A549 (cell line): ENCODE results near the gene CXCR1. TPM values are rescaled to one million over a fixed set of nuclear protein-coding genes. Genes with fewer than 3 reads are reported as not detected.

Experiments
- ATAC-seq, 2 experiments: fragments of 200-7000 bp in 1 of 2; fragments of >200 bp in 1 of 2; cut with Nextera tagmentation in 1 of 2; cut with Tn5 transposase in 1 of 2; 3 replicates each; pipeline versions ENCODE4 v1.8.0 to v1.9.1; 2018 to 2020; ENCODE audit warnings: mild to moderate bottlenecking in 1 of 2, moderate library complexity in 1 of 2
- CTCF ChIA-PET: fragments of 300-600 bp; sonication (Branson Sonifier 250); formaldehyde crosslinking; extraction: SDS; loops from one replicate; lab custom pipeline; 2021; ENCODE audit warnings: antibody characterized with exemption, inconsistent platforms; lab: Yijun Ruan, JAX
- POLR2A ChIA-PET: fragments of 350-600 bp; formaldehyde crosslinking; extraction: SDS; loops from one replicate; lab custom pipeline; 2021; ENCODE audit warnings: antibody characterized with exemption, inconsistent platforms; lab: Yijun Ruan, JAX
- DNase-seq, 2 experiments: peaks; one replicate each; pipeline versions ENCODE4 v3.0.0 to v3.0.0-alpha.2; 2011 to 2016; ENCODE audit warnings: low read depth in 1 of 2, low spot score in 1 of 2
- FAIRE-seq: peaks from 2 replicates; lab custom pipeline; 2011; peaks lifted over from hg19 to GRCh38; lab: Jason Lieb, UNC
- H3K27ac ChIP-seq, 2 experiments: fragments of >200 bp; sonication (Bioruptor Twin); formaldehyde crosslinking; 3 replicates each; pipeline ENCODE4 v1.5.1; 2016 to 2017
- H3K4me1 ChIP-seq: fragments of >200 bp; sonication (Bioruptor Twin); formaldehyde crosslinking; 3 replicates; pipeline ENCODE4 v1.6.1; 2016
- H3K4me2 ChIP-seq: fragments of >200 bp; sonication (Bioruptor Twin); formaldehyde crosslinking; 3 replicates; pipeline ENCODE4 v1.6.1; 2016
- H3K4me3 ChIP-seq: fragments of >200 bp; sonication (Bioruptor Twin); formaldehyde crosslinking; 3 replicates; pipeline ENCODE4 v1.5.1; 2016
- H3K9me3 ChIP-seq: fragments of >200 bp; sonication (Bioruptor Twin); formaldehyde crosslinking; 3 replicates; pipeline ENCODE4 v1.6.1; 2016
- ATOH8 ChIP-seq: fragments of 250-450 bp; sonication (Bioruptor Pico); IDR thresholded peaks from 2 replicates; pipeline ENCODE4 v1.5.0; 2020; ENCODE audit warnings: low read depth, mild to moderate bottlenecking, moderate library complexity
- BHLHE40 ChIP-seq: IDR thresholded peaks from 2 replicates; pipeline ENCODE4 v1.6.1; 2012; ENCODE audit warnings: low read depth, low read length, inconsistent platforms
- CBX2 ChIP-seq: fragments of 200-600 bp; sonication (generic); IDR thresholded peaks from 2 replicates; pipeline ENCODE4 v1.6.1; 2016; ENCODE audit warnings: low read depth, mild to moderate bottlenecking, borderline replicate concordance
- CBX8 ChIP-seq: fragments of 200-600 bp; sonication (generic); IDR thresholded peaks from 2 replicates; pipeline ENCODE4 v1.6.1; 2016
- CHD4 ChIP-seq: fragments of 200-600 bp; sonication (generic); IDR thresholded peaks from 2 replicates; pipeline ENCODE4 v1.6.1; 2016; ENCODE audit warnings: antibody characterized with exemption, mild to moderate bottlenecking, borderline replicate concordance
- EHF ChIP-seq: fragments of 250-450 bp; sonication (Bioruptor Pico); IDR thresholded peaks from 2 replicates; pipeline ENCODE4 v1.5.0; 2020; ENCODE audit warnings: mild to moderate bottlenecking
- EHMT2 ChIP-seq: fragments of 200-600 bp; sonication (generic); IDR thresholded peaks from 2 replicates; pipeline ENCODE4 v1.6.1; 2016; ENCODE audit warnings: antibody characterized with exemption, low read depth, mild to moderate bottlenecking, moderate library complexity
- FOXS1 ChIP-seq: fragments of 250-450 bp; sonication (Bioruptor Pico); IDR thresholded peaks from 2 replicates; pipeline ENCODE4 v1.5.0; 2020; ENCODE audit warnings: mild to moderate bottlenecking, moderate library complexity
- GATA3 ChIP-seq: IDR thresholded peaks from 2 replicates; pipeline ENCODE4 v1.6.1; 2012; ENCODE audit warnings: borderline replicate concordance
- HES2 ChIP-seq: fragments of >200 bp; sonication (Bioruptor Twin); formaldehyde crosslinking; IDR thresholded peaks from 2 replicates; pipeline ENCODE4 v1.6.1; 2016
- HMGXB4 ChIP-seq: fragments of 250-450 bp; sonication (Bioruptor Pico); IDR thresholded peaks from 2 replicates; pipeline ENCODE4 v1.5.0; 2021; ENCODE audit warnings: mild to moderate bottlenecking, moderate library complexity, borderline replicate concordance
- HOXA7 ChIP-seq: fragments of 250-450 bp; sonication (Bioruptor Pico); IDR thresholded peaks from 2 replicates; pipeline ENCODE4 v1.5.0; 2020; ENCODE audit warnings: mild to moderate bottlenecking, moderate library complexity
- HOXB13 ChIP-seq: fragments of 250-450 bp; sonication (Bioruptor Pico); IDR thresholded peaks from 2 replicates; pipeline ENCODE4 v1.5.0; 2020; ENCODE audit warnings: low read depth, mild to moderate bottlenecking, moderate library complexity
- HOXB5 ChIP-seq: fragments of 250-450 bp; sonication (Bioruptor Pico); IDR thresholded peaks from 2 replicates; pipeline ENCODE4 v1.5.0; 2020; ENCODE audit warnings: mild to moderate bottlenecking, moderate library complexity
- JUN ChIP-seq, 2 experiments: fragments of >200 bp; sonication (Bioruptor Twin); formaldehyde crosslinking; IDR thresholded peaks; 2 replicates in 1 of 2; 3 replicates in 1 of 2; pipeline ENCODE4 v1.6.1; 2016 to 2017
- KDM1A ChIP-seq: fragments of 200-600 bp; sonication (generic); IDR thresholded peaks from 2 replicates; pipeline ENCODE4 v1.6.1; 2016; ENCODE audit warnings: low read depth, mild to moderate bottlenecking
- KDM5A ChIP-seq: fragments of 200-600 bp; sonication (generic); IDR thresholded peaks from 2 replicates; pipeline ENCODE4 v1.6.1; 2016; ENCODE audit warnings: antibody characterized with exemption, mild to moderate bottlenecking
- MAX ChIP-seq: IDR thresholded peaks from 2 replicates; pipeline ENCODE4 v1.6.1; 2012
- MYC ChIP-seq: IDR thresholded peaks from 2 replicates; pipeline ENCODE4 v1.6.1; 2012; ENCODE audit warnings: mild to moderate bottlenecking, inconsistent platforms, low read length, improper control_type of control experiment, borderline replicate concordance
- NFE2L2 ChIP-seq: fragments of 150-350 bp; conservative IDR thresholded peaks from 2 replicates; pipeline ENCODE4 v1.6.1; 2014; ENCODE audit warnings: low read length
- NPAS2 ChIP-seq: fragments of 250-450 bp; sonication (Bioruptor Pico); IDR thresholded peaks from 2 replicates; pipeline ENCODE4 v1.8.0; 2022; ENCODE audit warnings: mild to moderate bottlenecking, moderate library complexity, borderline replicate concordance
- POLR2AphosphoS2 ChIP-seq: conservative IDR thresholded peaks from 2 replicates; pipeline ENCODE4 v1.6.1; 2012; ENCODE audit warnings: low read length, improper control_type of control experiment, inconsistent platforms
- RARB ChIP-seq: fragments of 250-450 bp; sonication (Bioruptor Pico); IDR thresholded peaks from 2 replicates; pipeline ENCODE4 v1.8.0; 2021; ENCODE audit warnings: mild to moderate bottlenecking, moderate library complexity
- RFX5 ChIP-seq: fragments of 450-650 bp; IDR thresholded peaks from 2 replicates; pipeline ENCODE4 v1.7.1; 2014; ENCODE audit warnings: antibody characterized with exemption, mild to moderate bottlenecking, moderate library complexity
- SMC3 ChIP-seq: fragments of >200 bp; sonication (Bioruptor Twin); formaldehyde crosslinking; IDR thresholded peaks from 3 replicates; pipeline ENCODE4 v1.6.1; 2018; ENCODE audit warnings: inconsistent platforms
- TFCP2L1 ChIP-seq: fragments of 250-450 bp; sonication (Bioruptor Pico); IDR thresholded peaks from 2 replicates; pipeline ENCODE4 v1.5.0; 2021; ENCODE audit warnings: mild to moderate bottlenecking
- ZFP36 ChIP-seq: fragments of 450-650 bp; IDR thresholded peaks from 2 replicates; pipeline ENCODE4 v1.6.1; 2014; ENCODE audit warnings: borderline replicate concordance; ENCODE audit not compliant: partially characterized antibody
- ZNF302 ChIP-seq: fragments of 250-450 bp; sonication (Bioruptor Pico); IDR thresholded peaks from 2 replicates; pipeline ENCODE4 v1.9.0; 2021; ENCODE audit warnings: inconsistent platforms, mild to moderate bottlenecking, moderate library complexity
- WGBS: methylation state at CpG from one replicate; pipeline ENCODE4 v1.1.6; 2017; ENCODE audit errors: missing lambda C conversion rate; 5-methylcytosine and 5-hydroxymethylcytosine counted together
- polyA plus RNA-seq, 4 experiments: library from polyadenylated mRNA; depleted of rRNA in 3 of 4; stranded (reverse); fragments of >200 nt; fragmentation: RNase III in 1 of 4; extraction: RNeasy Plus Mini Kit Qiagen cat#74134 plus additional on column Dnase treatment in 1 of 4; gene quantifications; 2 replicates in 3 of 4; 3 replicates in 1 of 4; pipeline ENCODE4 v1.2.3, GENCODE V29; 2011 to 2017
- TF ChIP-seq, protein P1 (sequence below): fragments of >200 bp; sonication (Bioruptor Twin); formaldehyde crosslinking; IDR thresholded peaks from 3 replicates; pipeline ENCODE4 v1.6.1; 2016
- TF ChIP-seq, protein P2 (sequence below): IDR thresholded peaks from 2 replicates; pipeline ENCODE4 v1.6.1; 2012

The CXCR1 gene
- polyA plus RNA-seq, 2 of the 4 experiments (the other 2 are of a cell fraction), result not detected

- Histone ChIP-seq H3K4me3 (no peak overlapping the region), H3K4me2 (no peak overlapping the region), H3K4me1 (peaks cover 15% of the 10 kb centered on the region), H3K27ac (no peak overlapping the region), H3K9me3 (no peaks in the 10 kb centered on the region)
- POLR2A ChIA-PET, result no interaction called here
- no peak for TF ChIP-seq JUN (IDR thresholded peaks at IDR 0.05)
- TF ChIP-seq ZNF302 (CRISPR knock-in tag), result no peak
- TF ChIP-seq SMC3, result no peak
- no peak for TF ChIP-seq FOXS1 (CRISPR knock-in tag)
- TF ChIP-seq, protein P1, sequence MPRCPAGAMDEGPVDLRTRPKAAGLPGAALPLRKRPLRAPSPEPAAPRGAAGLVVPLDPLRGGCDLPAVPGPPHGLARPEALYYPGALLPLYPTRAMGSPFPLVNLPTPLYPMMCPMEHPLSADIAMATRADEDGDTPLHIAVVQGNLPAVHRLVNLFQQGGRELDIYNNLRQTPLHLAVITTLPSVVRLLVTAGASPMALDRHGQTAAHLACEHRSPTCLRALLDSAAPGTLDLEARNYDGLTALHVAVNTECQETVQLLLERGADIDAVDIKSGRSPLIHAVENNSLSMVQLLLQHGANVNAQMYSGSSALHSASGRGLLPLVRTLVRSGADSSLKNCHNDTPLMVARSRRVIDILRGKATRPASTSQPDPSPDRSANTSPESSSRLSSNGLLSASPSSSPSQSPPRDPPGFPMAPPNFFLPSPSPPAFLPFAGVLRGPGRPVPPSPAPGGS, result no peak
- TF ChIP-seq HES2, result no peak
- no peak for TF ChIP-seq BHLHE40
- no peak for TF ChIP-seq NFE2L2
- no peak for TF ChIP-seq HOXB5 (CRISPR knock-in tag)
- no peak for TF ChIP-seq GATA3
- no peak for TF ChIP-seq NPAS2 (CRISPR knock-in tag)
- TF ChIP-seq ATOH8, result no peak
- TF ChIP-seq HOXB13 (CRISPR knock-in tag), result no peak
- TF ChIP-seq RFX5, result no peak
- no peak for TF ChIP-seq TFCP2L1 (CRISPR knock-in tag)
- TF ChIP-seq, protein P2, sequence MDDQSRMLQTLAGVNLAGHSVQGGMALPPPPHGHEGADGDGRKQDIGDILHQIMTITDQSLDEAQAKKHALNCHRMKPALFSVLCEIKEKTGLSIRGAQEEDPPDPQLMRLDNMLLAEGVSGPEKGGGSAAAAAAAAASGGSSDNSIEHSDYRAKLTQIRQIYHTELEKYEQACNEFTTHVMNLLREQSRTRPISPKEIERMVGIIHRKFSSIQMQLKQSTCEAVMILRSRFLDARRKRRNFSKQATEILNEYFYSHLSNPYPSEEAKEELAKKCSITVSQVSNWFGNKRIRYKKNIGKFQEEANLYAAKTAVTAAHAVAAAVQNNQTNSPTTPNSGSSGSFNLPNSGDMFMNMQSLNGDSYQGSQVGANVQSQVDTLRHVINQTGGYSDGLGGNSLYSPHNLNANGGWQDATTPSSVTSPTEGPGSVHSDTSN, result no peak
- no peak for TF ChIP-seq KDM1A
- DNase-seq (no peak), ATAC-seq (no peak), FAIRE-seq (no peak)
- CTCF ChIA-PET, result interaction anchor here (1.6 kb wide), 1 partner anchor 12 kb away, joined by 4 read pairs; no protein-coding TSS in a partner anchor
- 88% methylated on average over 1 of the region's 1 CpG for WGBS
These were observed 47.4 kb upstream of the CXCR1 start for GRCh38 chr2:218214116-218214515.

DNA sequence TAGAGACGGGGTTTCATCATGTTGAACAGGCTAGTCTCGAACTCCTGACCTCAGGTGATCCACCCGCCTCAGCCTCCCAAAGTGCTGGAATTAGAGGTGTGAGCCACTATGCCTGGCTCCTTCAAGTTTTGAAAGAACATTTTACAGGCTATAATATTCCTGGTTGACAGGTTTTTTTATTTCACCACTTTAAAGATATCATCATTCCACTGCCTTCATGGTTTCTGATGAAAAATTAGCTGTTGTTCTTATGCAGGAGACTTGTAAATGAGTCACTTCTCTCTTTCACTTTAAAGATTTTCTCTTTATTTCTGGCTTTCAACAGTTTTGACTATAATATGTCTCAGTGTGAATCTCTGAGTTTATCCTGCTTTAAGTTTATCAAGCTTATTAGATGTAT is 42.3 kb upstream of the CXCR1 start:
- H3K4me2 ChIP-seq, result no peak overlapping the region
- H3K27ac ChIP-seq, result no peak overlapping the region
- ATAC-seq (no peak), DNase-seq (no peak), FAIRE-seq (no peak)
- no peaks in the 10 kb centered on the region for H3K9me3 ChIP-seq
- H3K4me3 ChIP-seq, result no peak overlapping the region
- H3K4me1 ChIP-seq, result no peaks in the 10 kb centered on the region
- WGBS, result 76% methylated on average over 3 of the region's 3 CpGs
- POLR2A ChIA-PET, result no interaction called here
- TF ChIP-seq CHD4, result no peak
- CTCF ChIA-PET, result interaction anchor here (0.6 to 2.6 kb wide), 3 partner anchors 22 to 521 kb away, joined by 3 to 8 read pairs (median 5); no protein-coding TSS in a partner anchor

GRCh38 chr2:218202266-218202665 is 35.5 kb upstream of the CXCR1 start:
- WGBS, result 53% methylated on average over 3 of the region's 3 CpGs
- DNase-seq (no peak), FAIRE-seq (no peak), ATAC-seq (no peak)
- H3K27ac ChIP-seq, result no peak overlapping the region
- no peak overlapping the region for H3K4me3 ChIP-seq
- ChIA-PET POLR2A (no interaction called here), CTCF (interaction anchor here (0.5 to 1.2 kb wide), 3 partner anchors 13 to 394 kb away, joined by 3 to 4 read pairs (median 3); no protein-coding TSS in a partner anchor)
- no peak overlapping the region for H3K4me2 ChIP-seq
- H3K4me1 ChIP-seq, result no peaks in the 10 kb centered on the region
- H3K9me3 ChIP-seq, result no peaks in the 10 kb centered on the region
- TF ChIP-seq HOXA7 (CRISPR knock-in tag) (no peak), MAX (no peak), FOXS1 (CRISPR knock-in tag) (no peak), CBX2 (no peak), HMGXB4 (CRISPR knock-in tag) (no peak), CBX8 (no peak), ZFP36 (no peak), KDM5A (no peak), NPAS2 (CRISPR knock-in tag) (no peak), RARB (CRISPR knock-in tag) (no peak), EHMT2 (no peak), MYC (no peak), EHF (no peak), SMC3 (no peak), POLR2AphosphoS2 (no peak)
